Limb (tissue), 2 donors: Measurements from ENCODE around the gene TECTA.
"Not testable (repeated sequence)": the region's sequence is repeated elsewhere in the genome, so short reads cannot be mapped to it uniquely, and the experiment has no call there.

Experiments used
- DNase-seq, 2 donors: peaks; one replicate each; pipeline ENCODE4 v3.0.0-alpha.2; 2016; ENCODE audit errors: extremely low spot score in 2 of 2

Gene TECTA

GRCh38 chr11:121229495-121230215 is 128.6 kb downstream of the TECTA start:
- DNase-seq = no peak

- DNase-seq = no peak
Observed at GRCh38 chr11:121231576-121232278, 130.7 kb downstream of the TECTA start.

GRCh38 chr11:121235057-121235456 is 134.0 kb downstream of the TECTA start:
- DNase-seq = no peak

GRCh38 chr11:121236115-121237001 is 135.3 kb downstream of the TECTA start:
- no peak for DNase-seq

- not testable (repeated sequence) for DNase-seq
Observed at GRCh38 chr11:121237247-121237646, 136.2 kb downstream of the TECTA start.

- DNase-seq = no peak
Observed at GRCh38 chr11:121237686-121238658, 136.9 kb downstream of the TECTA start.

GRCh38 chr11:121238956-121239355 is 137.9 kb downstream of the TECTA start:
- no peak for DNase-seq

- not testable (repeated sequence) for DNase-seq
Observed at GRCh38 chr11:121240001-121240400, 139.0 kb downstream of the TECTA start.

- DNase-seq = no peak
Observed at GRCh38 chr11:121240650-121241303, 139.7 kb downstream of the TECTA start.
